ENCODE data around the gene SLC30A1. TPM values are rescaled to one million over a fixed set of nuclear protein-coding genes. Genes with fewer than 3 reads are reported as not detected.
A peak's percentile ranks its signal among the peaks of the same experiment; 100 is the strongest.

The SLC30A1 gene
- total and polyA plus RNA-seq, 2 of the 8 experiments (the other 6 are each of a cell fraction or from before 2014, with no cell fraction given), result 4.5 to 14.0 TPM

GRCh38 chr1:211606332-211606913 is 27.5 kb upstream of the SLC30A1 start:
- Histone ChIP-seq H3K36me3 (ENCODE audit: control insufficient read depth in 2 of 4, insufficient read depth in 4 of 4, low read length in 3 of 4) (no peaks in the 10 kb centered on the region), H3K9ac (replicated peaks in 1 of 4; ENCODE audit: extremely low read depth in 1 of 4, low read depth in 3 of 4, low read length in 3 of 4) (no peak overlapping the region), H2BK12ac (ENCODE audit: low read depth, low read length) (no peak overlapping the region), H3K79me2 (ENCODE audit: control insufficient read depth in 1 of 2, insufficient read depth in 2 of 2, low read length in 2 of 2) (no peaks in the 10 kb centered on the region), H2BK15ac (ENCODE audit: low read length) (no peak overlapping the region), H4K5ac (ENCODE audit: insufficient read length, low read depth, low read length) (no peak overlapping the region), H3K27ac (ENCODE audit: low read depth, low read length) (no peak overlapping the region), H3K14ac (ENCODE audit: insufficient read length) (no peak overlapping the region), H3K18ac (ENCODE audit: extremely low read depth, low read length) (no peak overlapping the region), H2BK20ac (ENCODE audit: low read length) (no peak overlapping the region), H2BK120ac (replicated peaks; ENCODE audit: low read depth, low read length) (no peak overlapping the region), H3K56ac (replicated peaks; ENCODE audit: insufficient read length, low read depth, low read length) (no peak overlapping the region), H2AK5ac (ENCODE audit: low read depth, low read length) (no peak overlapping the region), H3K23ac (ENCODE audit: insufficient read length) (no peak overlapping the region), H4K20me1 (replicated peaks in 1 of 2; ENCODE audit: control insufficient read depth in 1 of 2, insufficient read depth in 2 of 2, low read length in 2 of 2) (no peaks in the 10 kb centered on the region), H3K4me3 (ENCODE audit: extremely low read depth in 1 of 4, insufficient read depth in 2 of 4, low read depth in 3 of 4, low read length in 4 of 4) (no peak overlapping the region), H4K8ac (ENCODE audit: extremely low read depth, insufficient read depth, low read length) (no peak overlapping the region), H3K4me2 (ENCODE audit: insufficient read depth in 1 of 2, low read depth in 2 of 2, low read length in 2 of 2) (no peak overlapping the region), H2BK5ac (ENCODE audit: low read depth, low read length) (no peak overlapping the region), H3K4me1 (replicated peaks in 1 of 4; ENCODE audit: control insufficient read depth in 3 of 4, insufficient read depth in 4 of 4, low read length in 3 of 4) (no peaks in the 10 kb centered on the region; a peak in 1 of 7 replicates), H3K79me1 (ENCODE audit: low read depth, low read length) (no peaks in the 10 kb centered on the region), H3K23me2 (ENCODE audit: low read depth, low read length) (no peaks in the 10 kb centered on the region), H3K4ac (replicated peaks; ENCODE audit: insufficient read length, low read depth, low read length) (no peak overlapping the region), H4K91ac (replicated peaks; ENCODE audit: insufficient read length, low read length) (no peak overlapping the region), H3K9me3 (ENCODE audit: insufficient read depth in 2 of 2, low read depth in 1 of 2, low read length in 1 of 2) (no peaks in the 10 kb centered on the region), H2AFZ (ENCODE audit: low read length) (peak overlapping the region; percentile 84; the same call in 1 of the 2 replicates), H3K27me3 (replicated peaks in 1 of 4; ENCODE audit: control insufficient read depth in 3 of 4, extremely low read depth in 1 of 4, insufficient read depth in 3 of 4, low read length in 3 of 4) (no peaks in the 10 kb centered on the region)
- CTCF ChIA-PET (ENCODE audit: partially characterized antibody), result interaction anchor here (1.0 to 3.0 kb wide), 5 partner anchors 10 to 128 kb away, joined by 3 to 11 read pairs (median 5); no protein-coding TSS in a partner anchor
- 80% methylated on average over 8 of the region's 8 CpGs; no CpG with 5 or more reads in 1 of the 2 experiments for WGBS, 2 experiments (ENCODE audit: extremely low coverage in 1 of 2, insufficient coverage in 1 of 2, insufficient read length in 1 of 2, insufficient replicate concordance in 2 of 2, low coverage in 1 of 2, low lambda C conversion rate in 2 of 2, missing lambda C conversion rate in 1 of 2)
- no peak for DNase-seq (ENCODE audit: low read depth in 1 of 2, low spot score in 2 of 2)
- POLR2A ChIA-PET (ENCODE audit: partially characterized antibody), result interaction anchor here (1.4 kb wide), 1 partner anchor 17 kb away, joined by 3 read pairs; no protein-coding TSS in a partner anchor
- FAIRE-seq, result no peak
- TF ChIP-seq CBX8 (IDR thresholded peaks at IDR 0.05; ENCODE audit: borderline replicate concordance, low read depth, low read length), result no peak
- no peak for TF ChIP-seq SRF (IDR thresholded peaks at IDR 0.05; ENCODE audit: low read depth, low read length)
- TF ChIP-seq TAF1 (IDR thresholded peaks at IDR 0.05; ENCODE audit: low read depth, low read length), result no peak
- TF ChIP-seq FOSL1 (IDR thresholded peaks at IDR 0.05; ENCODE audit: insufficient read depth, low read depth, low read length), result no peak
- TF ChIP-seq MAX (IDR thresholded peaks at IDR 0.05), result no peak
- TF ChIP-seq SIX5 (IDR thresholded peaks at IDR 0.05; ENCODE audit: low read depth, low read length), result no peak
- no peak for TF ChIP-seq SIRT6 (IDR thresholded peaks at IDR 0.05; ENCODE audit: low read length)
- no peak for TF ChIP-seq SP2 (IDR thresholded peaks at IDR 0.05; ENCODE audit: low read length)
- TF ChIP-seq POLR2AphosphoS5 (IDR thresholded peaks at IDR 0.05; ENCODE audit: low read depth, low read length), result no peak
- TF ChIP-seq BACH1 (IDR thresholded peaks at IDR 0.05; ENCODE audit: low read length), result no peak
- no peak for TF ChIP-seq TCF12 (IDR thresholded peaks at IDR 0.05; ENCODE audit: low read depth, low read length)
- no peak for TF ChIP-seq BCL11A (IDR thresholded peaks at IDR 0.05; ENCODE audit: low read depth in 2 of 2, low read length in 2 of 2)
- TF ChIP-seq JUN (IDR thresholded peaks at IDR 0.05; ENCODE audit: low read depth, low read length), result no peak
